ENCODE measurements around the gene DLG2.

- TF ChIP-seq, protein P1, sequence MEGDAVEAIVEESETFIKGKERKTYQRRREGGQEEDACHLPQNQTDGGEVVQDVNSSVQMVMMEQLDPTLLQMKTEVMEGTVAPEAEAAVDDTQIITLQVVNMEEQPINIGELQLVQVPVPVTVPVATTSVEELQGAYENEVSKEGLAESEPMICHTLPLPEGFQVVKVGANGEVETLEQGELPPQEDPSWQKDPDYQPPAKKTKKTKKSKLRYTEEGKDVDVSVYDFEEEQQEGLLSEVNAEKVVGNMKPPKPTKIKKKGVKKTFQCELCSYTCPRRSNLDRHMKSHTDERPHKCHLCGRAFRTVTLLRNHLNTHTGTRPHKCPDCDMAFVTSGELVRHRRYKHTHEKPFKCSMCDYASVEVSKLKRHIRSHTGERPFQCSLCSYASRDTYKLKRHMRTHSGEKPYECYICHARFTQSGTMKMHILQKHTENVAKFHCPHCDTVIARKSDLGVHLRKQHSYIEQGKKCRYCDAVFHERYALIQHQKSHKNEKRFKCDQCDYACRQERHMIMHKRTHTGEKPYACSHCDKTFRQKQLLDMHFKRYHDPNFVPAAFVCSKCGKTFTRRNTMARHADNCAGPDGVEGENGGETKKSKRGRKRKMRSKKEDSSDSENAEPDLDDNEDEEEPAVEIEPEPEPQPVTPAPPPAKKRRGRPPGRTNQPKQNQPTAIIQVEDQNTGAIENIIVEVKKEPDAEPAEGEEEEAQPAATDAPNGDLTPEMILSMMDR (IDR thresholded peaks at IDR 0.05) = no peak
- no peak for TF ChIP-seq POLR2AphosphoS5 (IDR thresholded peaks at IDR 0.05)
These were observed 2058.6 kb downstream of the DLG2 start for GRCh38 chr11:83568516-83568915.

Data from suprapubic skin (tissue), 3 donors.